Measurements from ENCODE around the gene IL1B. TPM values are rescaled to one million over a fixed set of nuclear protein-coding genes. Genes with fewer than 3 reads are reported as not detected.
"Not testable (repeated sequence)": the region's sequence is repeated elsewhere in the genome, so short reads cannot be mapped to it uniquely, and the experiment has no call there.

Gene IL1B
- polyA plus RNA-seq, 1 donor from 2014 or later: not detected

GRCh38 chr2:112834396-112835037, 2.1 kb downstream of the IL1B start:
- Histone ChIP-seq H3K79me2 (replicated peaks; ENCODE audit: insufficient read depth, low read length) (no peaks in the 10 kb centered on the region), H3K4me3 (ENCODE audit: low read length) (no peak overlapping the region), H3K27me3 (ENCODE audit: insufficient read depth, low read depth, low read length) (no peaks in the 10 kb centered on the region), H3K27ac (ENCODE audit: low read length) (no peak overlapping the region), H3K36me3 (ENCODE audit: insufficient read depth, low read length) (no peaks in the 10 kb centered on the region), H2AFZ (ENCODE audit: low read depth, low read length) (no peak overlapping the region), H4K20me1 (ENCODE audit: insufficient read depth) (no peaks in the 10 kb centered on the region), H3F3A (ENCODE audit: insufficient read depth, low read length, poor library complexity, severe bottlenecking) (no peaks in the 10 kb centered on the region), H3K4me2 (ENCODE audit: low read length) (no peak overlapping the region), H3K9me2 (ENCODE audit: insufficient read depth, low read length) (no peaks in the 10 kb centered on the region), H3K9me3 (ENCODE audit: low read length) (no peaks in the 10 kb centered on the region), H3K9ac (ENCODE audit: low read length) (no peak overlapping the region)
- TF ChIP-seq RAD21 (conservative IDR thresholded peaks at IDR 0.05): no peak
- TF ChIP-seq POLR2AphosphoS5 (IDR thresholded peaks at IDR 0.05): no peak
- TF ChIP-seq EP300 (conservative IDR thresholded peaks at IDR 0.05; ENCODE audit: poor library complexity, severe bottlenecking): no peak
- TF ChIP-seq SMC3 (conservative IDR thresholded peaks at IDR 0.05; ENCODE audit: poor library complexity): no peak
- TF ChIP-seq TAF1 (IDR thresholded peaks at IDR 0.05; ENCODE audit: low read depth): no peak
- TF ChIP-seq EZH2 (IDR thresholded peaks at IDR 0.05; ENCODE audit: borderline replicate concordance, insufficient read depth, low read length, poor library complexity, severe bottlenecking): no peak
- TF ChIP-seq MXI1 (conservative IDR thresholded peaks at IDR 0.05; ENCODE audit: poor library complexity, severe bottlenecking): no peak
- TF ChIP-seq CTCF (IDR thresholded peaks at IDR 0.05; ENCODE audit: poor library complexity, severe bottlenecking): no peak
- TF ChIP-seq REST (IDR thresholded peaks at IDR 0.05; ENCODE audit: borderline replicate concordance): no peak

GRCh38 chr2:112833976-112834375, 2.6 kb downstream of the IL1B start:
- H3K4me3 ChIP-seq (ENCODE audit: low read length): no peak overlapping the region
- no peaks in the 10 kb centered on the region for H4K20me1 ChIP-seq (ENCODE audit: insufficient read depth)
- no peaks in the 10 kb centered on the region for H3K79me2 ChIP-seq (replicated peaks; ENCODE audit: insufficient read depth, low read length)
- no peaks in the 10 kb centered on the region for H3K9me2 ChIP-seq (ENCODE audit: insufficient read depth, low read length)
- H3K36me3 ChIP-seq (ENCODE audit: insufficient read depth, low read length): no peaks in the 10 kb centered on the region
- H3K27ac ChIP-seq (ENCODE audit: low read length): no peak overlapping the region
- H3F3A ChIP-seq (ENCODE audit: insufficient read depth, low read length, poor library complexity, severe bottlenecking): no peaks in the 10 kb centered on the region
- no peak overlapping the region for H2AFZ ChIP-seq (ENCODE audit: low read depth, low read length)
- no peaks in the 10 kb centered on the region for H3K9me3 ChIP-seq (ENCODE audit: low read length)
- TF ChIP-seq REST (IDR thresholded peaks at IDR 0.05; ENCODE audit: borderline replicate concordance) (no peak), POLR2AphosphoS5 (IDR thresholded peaks at IDR 0.05) (no peak), CTCF (IDR thresholded peaks at IDR 0.05; ENCODE audit: poor library complexity, severe bottlenecking) (no peak), EP300 (conservative IDR thresholded peaks at IDR 0.05; ENCODE audit: poor library complexity, severe bottlenecking) (no peak), RAD21 (conservative IDR thresholded peaks at IDR 0.05) (no peak), TAF1 (IDR thresholded peaks at IDR 0.05; ENCODE audit: low read depth) (no peak)
- no peaks in the 10 kb centered on the region for H3K27me3 ChIP-seq (ENCODE audit: insufficient read depth, low read depth, low read length)
- H3K4me2 ChIP-seq (ENCODE audit: low read length): no peak overlapping the region
- no peak overlapping the region for H3K9ac ChIP-seq (ENCODE audit: low read length)

GRCh38 chr2:112833639-112833931, 3.0 kb downstream of the IL1B start:
- H4K20me1 ChIP-seq (ENCODE audit: insufficient read depth); H3K4me2 ChIP-seq (ENCODE audit: low read length); H3K9me2 ChIP-seq (ENCODE audit: insufficient read depth, low read length); H3K27me3 ChIP-seq (ENCODE audit: insufficient read depth, low read depth, low read length); H3K4me3 ChIP-seq (ENCODE audit: low read length); H3F3A ChIP-seq (ENCODE audit: insufficient read depth, low read length, poor library complexity, severe bottlenecking); H3K9ac ChIP-seq (ENCODE audit: low read length); H3K79me2 ChIP-seq (replicated peaks; ENCODE audit: insufficient read depth, low read length); H2AFZ ChIP-seq (ENCODE audit: low read depth, low read length); H3K36me3 ChIP-seq (ENCODE audit: insufficient read depth, low read length); H3K27ac ChIP-seq (ENCODE audit: low read length); H3K9me3 ChIP-seq (ENCODE audit: low read length): not testable (repeated sequence)
